Measurements from ENCODE around the gene ACER3.
A peak's percentile ranks its signal among the peaks of the same experiment; 100 is the strongest.
"Not testable (repeated sequence)": the region's sequence is repeated elsewhere in the genome, so short reads cannot be mapped to it uniquely, and the experiment has no call there.

The ACER3 gene

GRCh38 chr11:77003963-77004362 lies 143.2 kb downstream of the ACER3 start:
- DNase-seq = no peak

DNA sequence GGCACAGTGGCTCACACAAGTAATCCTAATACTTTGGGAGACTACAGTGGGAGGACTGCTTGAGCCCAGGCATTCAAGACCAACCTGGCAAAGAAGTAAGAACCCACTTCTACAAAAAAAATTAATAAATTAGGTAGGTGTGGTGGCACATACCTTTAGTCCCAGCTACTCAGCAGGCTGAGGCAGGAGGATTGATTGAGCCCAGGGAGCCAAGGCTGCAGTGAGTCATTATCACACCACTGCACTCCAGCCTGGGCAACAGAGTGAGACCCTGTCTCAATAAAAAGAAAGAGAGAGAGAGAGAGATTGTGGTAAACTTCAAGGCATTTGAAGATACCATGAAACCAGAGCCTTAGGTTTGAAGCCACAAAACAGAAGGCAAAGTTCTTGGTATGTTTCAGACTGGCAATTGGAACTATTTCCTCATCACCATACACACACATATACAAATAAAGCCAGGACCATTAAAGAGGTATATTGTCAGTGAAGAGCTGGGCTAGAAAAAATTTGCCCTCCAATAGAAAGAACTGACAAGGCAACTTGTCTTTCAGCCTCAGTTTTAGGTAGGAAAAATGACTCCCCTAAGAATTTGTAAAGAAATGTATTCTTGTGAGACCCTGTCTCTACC lies 148.9 kb downstream of the ACER3 start:
- no peak for DNase-seq

GRCh38 chr11:77014669-77015068 lies 154.0 kb downstream of the ACER3 start:
- no peak for DNase-seq

GRCh38 chr11:77018396-77018924 lies 157.7 kb downstream of the ACER3 start:
- not testable (repeated sequence) for DNase-seq

GRCh38 chr11:77019976-77020595 lies 159.4 kb downstream of the ACER3 start:
- no peak for DNase-seq

DNA sequence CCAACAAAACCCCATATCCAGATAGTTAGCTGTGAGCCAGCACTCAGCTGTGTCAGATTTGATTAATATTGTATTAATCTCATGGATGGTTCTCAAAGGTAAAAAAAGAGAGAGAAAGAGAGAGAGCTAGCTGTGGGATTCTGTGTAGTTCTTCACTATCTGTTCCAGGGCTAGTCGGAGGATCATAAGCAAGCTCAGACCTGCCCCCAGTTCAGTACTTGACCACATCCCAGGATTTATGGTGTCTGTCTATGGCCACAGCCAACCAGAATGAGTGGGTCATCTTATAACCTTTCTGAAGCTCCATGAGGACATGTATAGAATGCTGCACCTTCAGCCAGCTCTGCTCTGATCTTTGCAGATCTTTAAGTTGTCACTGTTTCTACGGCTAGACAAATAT lies 160.0 kb downstream of the ACER3 start:
- no peak for DNase-seq

DNA sequence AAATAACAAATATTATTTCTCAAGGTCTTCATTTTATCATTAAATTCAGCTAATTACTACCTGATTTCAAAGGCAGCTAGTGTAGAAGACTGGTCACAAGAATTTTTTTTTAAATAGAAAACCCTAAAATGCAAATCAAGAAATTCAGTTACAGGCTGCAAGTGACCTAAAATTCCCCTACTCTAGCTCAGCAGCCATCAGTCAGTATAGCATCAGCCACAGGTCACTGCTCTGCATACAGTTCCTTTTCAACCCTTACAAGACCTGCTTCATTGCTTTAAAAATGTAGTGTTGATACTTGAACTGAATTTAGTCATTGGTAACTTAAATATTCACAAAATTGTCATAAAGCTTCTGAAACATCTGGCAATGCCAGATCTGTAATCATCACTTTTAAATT lies 164.0 kb downstream of the ACER3 start:
- no peak for DNase-seq

DNA sequence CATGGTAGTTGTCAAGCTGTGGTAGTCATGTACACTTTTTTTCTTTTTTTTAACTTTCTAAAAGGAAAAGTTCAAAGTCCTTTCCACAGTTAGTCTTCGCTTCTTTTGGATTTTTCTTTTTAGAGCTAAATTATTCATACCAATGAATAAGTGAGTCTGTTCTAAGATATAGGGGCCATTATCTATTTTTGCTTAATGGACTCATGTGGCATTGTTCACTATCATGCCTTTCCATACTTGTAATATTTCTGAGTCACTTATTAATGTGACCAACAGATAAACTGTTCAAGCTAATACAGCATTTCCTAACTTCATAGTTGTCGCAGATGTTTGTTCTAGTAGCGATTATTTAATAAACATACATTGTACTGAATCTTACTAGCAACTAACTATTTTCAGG lies 165.5 kb downstream of the ACER3 start:
- DNase-seq = no peak

DNA sequence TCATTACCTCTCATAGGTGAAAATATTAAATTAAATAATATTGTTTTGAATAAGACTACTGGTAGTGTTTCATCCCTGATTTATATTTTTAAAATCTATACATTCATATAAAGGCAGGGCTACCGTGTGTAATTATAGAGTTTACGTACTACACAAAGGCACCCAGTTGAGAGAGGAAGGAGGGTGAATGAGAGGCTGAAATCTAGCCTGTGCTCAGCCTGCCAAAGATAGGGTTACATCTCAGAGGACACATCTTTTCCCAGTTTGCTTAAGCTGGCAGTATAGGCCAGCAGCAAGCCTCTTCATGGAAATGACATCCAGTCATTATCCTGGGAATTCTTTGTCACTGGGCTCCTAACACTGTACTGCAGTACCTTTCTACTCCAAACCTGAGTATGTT lies 166.0 kb downstream of the ACER3 start:
- no peak for DNase-seq

DNA sequence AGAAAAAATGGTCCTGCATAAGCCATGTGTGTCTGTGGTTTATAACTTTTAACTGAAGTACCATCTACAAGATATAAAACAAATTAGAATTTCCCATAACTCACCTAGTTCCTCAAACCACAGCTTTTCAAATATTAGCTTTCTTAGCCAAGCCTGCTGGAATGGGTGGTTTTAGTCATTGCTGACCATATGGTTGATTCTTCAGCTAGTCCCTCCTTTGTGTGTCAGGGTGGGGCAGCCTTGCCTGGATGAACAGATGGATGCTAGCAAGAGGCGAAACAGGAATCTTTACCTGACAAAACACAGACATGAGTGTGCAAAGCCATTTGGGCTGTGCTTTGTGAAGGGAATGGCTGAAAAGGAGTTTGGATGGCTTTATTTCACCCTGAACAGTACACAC lies 166.6 kb downstream of the ACER3 start:
- no peak for DNase-seq

DNA sequence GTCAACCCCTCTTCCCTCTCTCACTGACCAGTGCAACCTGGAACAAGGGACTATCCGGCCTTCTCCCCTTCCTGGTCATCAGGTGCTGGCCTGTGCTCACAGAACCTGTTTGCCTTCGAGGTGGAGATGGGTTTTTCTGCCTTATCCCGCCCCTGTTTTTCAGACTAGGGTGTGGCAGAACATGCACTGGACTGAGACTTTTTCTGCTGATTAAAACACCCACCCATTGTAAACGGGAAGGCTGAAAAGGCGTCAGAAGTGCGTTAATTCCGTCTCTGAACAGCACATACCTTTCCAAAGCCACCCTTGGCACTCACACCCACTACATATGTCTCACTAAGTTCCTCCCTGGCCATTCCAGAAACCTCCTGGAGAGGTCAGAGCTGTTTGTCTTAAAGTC lies 169.1 kb downstream of the ACER3 start:
- DNase-seq = no peak

DNA sequence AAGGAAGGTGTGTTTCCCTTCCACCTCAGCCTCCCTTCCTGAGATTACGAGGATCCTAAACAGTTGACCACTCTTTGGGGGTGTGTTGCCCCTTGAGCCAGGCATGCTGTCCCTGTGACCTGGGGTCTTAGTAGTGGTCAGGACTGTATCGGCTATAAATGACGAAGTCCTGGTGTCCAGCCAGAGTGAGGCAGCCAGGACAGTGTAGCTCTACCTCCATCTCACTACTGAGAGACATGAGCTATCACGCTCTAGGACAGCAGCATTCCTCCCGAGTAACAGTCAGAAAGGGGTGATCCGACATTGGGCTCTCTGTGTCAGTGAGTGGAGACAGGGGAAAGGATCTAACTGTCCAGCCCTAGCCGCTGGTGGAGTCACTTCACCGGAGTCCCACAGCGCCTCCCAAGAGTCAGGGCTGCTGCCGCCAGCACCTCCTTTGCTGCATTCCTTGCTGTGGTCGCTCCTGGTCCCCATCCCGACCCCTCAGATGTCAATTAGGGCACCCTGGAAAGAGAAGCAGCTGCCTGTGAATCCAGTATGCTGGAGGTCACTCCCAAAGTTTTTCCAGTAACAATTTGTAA lies 170.2 kb downstream of the ACER3 start:
- DNase-seq = no peak

- DNase-seq = no peak
These were observed 170.9 kb downstream of the ACER3 start for GRCh38 chr11:77031599-77031998.

GRCh38 chr11:77035039-77035438 lies 174.3 kb downstream of the ACER3 start:
- no peak for DNase-seq

GRCh38 chr11:77035580-77035979 lies 174.9 kb downstream of the ACER3 start:
- DNase-seq = no peak

- no peak for DNase-seq
These were observed 175.7 kb downstream of the ACER3 start for GRCh38 chr11:77036398-77036797.

DNA sequence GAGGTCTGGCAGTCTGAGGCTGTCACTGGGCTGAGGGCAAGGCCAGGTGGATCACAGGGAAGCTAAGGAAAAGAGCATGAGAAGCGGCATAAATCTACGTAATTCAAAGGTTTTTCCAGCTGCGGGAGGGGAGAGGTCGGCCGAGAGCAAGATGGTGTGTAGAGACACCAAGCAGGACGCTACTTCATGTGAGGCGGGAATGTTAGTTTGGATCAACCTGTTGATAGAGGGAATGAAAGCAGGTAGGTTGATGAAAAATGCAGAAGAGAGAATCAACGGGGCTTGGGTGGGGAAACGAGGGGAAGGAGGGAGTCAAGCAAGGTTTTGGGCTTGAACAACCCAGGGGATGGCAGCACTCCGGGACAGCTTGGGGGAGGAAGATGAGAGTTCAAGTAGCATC lies 176.3 kb downstream of the ACER3 start:
- DNase-seq = no peak

DNA sequence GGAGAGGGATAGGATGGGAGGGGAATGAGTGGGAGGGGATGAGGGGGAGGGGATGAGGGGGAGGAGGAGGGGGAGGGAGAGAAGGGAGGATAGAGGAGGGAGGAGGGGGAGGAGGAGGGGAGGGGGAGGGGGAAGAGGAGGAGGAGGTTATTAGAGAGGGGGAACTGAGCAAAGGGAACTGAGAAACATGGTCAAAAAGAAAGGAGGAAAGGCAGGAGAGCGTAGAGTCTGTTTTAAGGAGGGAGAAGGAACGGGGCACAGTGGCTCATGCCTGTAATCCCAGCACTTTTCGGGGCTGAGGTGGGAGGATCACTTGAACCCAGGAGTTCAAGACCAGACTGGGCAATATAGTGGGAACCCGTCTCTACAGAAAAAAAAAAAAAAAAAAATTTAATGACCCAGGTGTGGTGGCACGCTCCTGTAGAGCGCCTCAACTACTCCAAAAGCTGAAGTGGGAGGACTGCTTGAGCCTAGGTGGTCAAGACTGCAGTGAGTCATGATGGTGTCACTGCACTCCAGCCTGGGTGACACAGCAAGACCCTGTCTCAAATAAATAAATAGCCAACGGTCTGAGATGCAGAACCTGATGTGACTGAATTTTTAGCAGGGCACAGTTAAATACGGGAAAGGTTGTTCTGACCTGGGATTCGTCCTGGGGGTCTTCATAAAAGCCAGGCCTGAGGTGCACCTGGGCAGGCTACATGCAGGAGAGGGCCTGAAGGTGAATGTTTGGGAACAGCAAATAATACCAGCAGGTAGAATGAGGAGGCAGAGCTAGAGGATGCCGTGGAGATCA lies 177.5 kb downstream of the ACER3 start:
- no peak for DNase-seq

DNA sequence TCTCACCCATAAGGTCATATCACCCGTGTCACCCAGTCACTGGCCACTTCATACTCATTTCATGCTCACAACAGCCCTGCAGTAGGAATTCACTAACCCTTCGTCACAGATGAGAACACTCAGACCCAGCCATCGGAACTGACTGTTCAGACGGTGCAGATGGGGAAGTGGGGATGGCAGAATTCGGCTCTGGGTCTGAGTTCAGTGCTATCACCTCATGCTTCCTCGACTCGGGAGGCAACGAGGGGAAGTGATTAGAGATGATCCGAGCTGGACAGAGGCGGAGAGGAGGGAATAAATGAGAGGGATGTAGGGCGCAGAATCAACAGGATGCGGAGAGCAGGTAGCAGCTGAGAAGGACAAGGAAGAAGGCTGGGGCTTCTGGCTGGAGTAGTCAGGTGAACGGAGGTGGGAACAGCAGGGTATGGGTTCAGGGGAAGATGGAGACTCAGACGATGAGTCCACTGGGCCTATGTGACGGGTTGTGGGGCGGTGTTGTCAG lies 178.2 kb downstream of the ACER3 start:
- no peak for DNase-seq

- peak; percentile 54 for DNase-seq
These were observed 179.0 kb downstream of the ACER3 start for GRCh38 chr11:77039491-77040400.

DNA sequence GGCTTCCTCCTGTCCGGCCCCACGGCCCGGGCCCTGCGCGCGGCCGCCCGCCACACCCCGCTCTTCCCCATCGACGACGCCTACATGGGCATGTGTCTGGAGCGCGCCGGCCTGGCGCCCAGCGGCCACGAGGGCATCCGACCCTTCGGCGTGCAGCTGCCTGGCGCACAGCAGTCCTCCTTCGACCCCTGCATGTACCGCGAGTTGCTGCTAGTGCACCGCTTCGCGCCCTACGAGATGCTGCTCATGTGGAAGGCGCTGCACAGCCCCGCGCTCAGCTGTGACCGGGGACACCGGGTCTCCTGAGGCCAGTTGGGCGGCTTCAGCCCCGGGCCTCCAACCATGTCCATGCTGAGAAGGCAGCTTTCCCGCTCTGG lies 179.7 kb downstream of the ACER3 start:
- DNase-seq = no peak

GRCh38 chr11:77040889-77041288 lies 180.2 kb downstream of the ACER3 start:
- DNase-seq = no peak

Measured in right hindlimb (tissue), 1 donor.